ENCODE data around the gene TANGO2.

TANGO2 gene

GRCh38 chr22:20109411-20110358 lies 88.8 kb downstream of the TANGO2 start:
- DNase-seq: no peak

- no peak for DNase-seq
Measured at GRCh38 chr22:20110359-20110985, 89.6 kb downstream of the TANGO2 start.

- DNase-seq: no peak
Measured at GRCh38 chr22:20111045-20111688, 90.3 kb downstream of the TANGO2 start.

GRCh38 chr22:20111689-20112622 lies 91.0 kb downstream of the TANGO2 start:
- DNase-seq: no peak

GRCh38 chr22:20112623-20113511 lies 92.0 kb downstream of the TANGO2 start:
- DNase-seq: no peak

- no peak for DNase-seq
Measured at GRCh38 chr22:20113551-20114310, 92.8 kb downstream of the TANGO2 start.

- no peak for DNase-seq
Measured at GRCh38 chr22:20114506-20115475, 93.9 kb downstream of the TANGO2 start.

GRCh38 chr22:20115691-20116375 lies 94.9 kb downstream of the TANGO2 start, which contains the start of gene RANBP1:
Gene RANBP1 (plus strand): TSS chr22:20116104. CDS start chr22:20116185, 81 bp downstream.
- no peak for DNase-seq

- no peak for DNase-seq
Measured at GRCh38 chr22:20116376-20116950, 95.6 kb downstream of the TANGO2 start.

Data from DMS79 treated with DMSO at 0.1 percent for 48 hours (cell line).